GM12892 (cell line): Measurements from ENCODE around the gene DMRTC1.
"Not testable (repeated sequence)": the region's sequence is repeated elsewhere in the genome, so short reads cannot be mapped to it uniquely, and the experiment has no call there.

Experiments
- POLR2A ChIP-seq: IDR thresholded peaks from 2 replicates; pipeline ENCODE4 v1.6.1; 2011; ENCODE audit warnings: low read depth, low read length, control low read depth
- POLR2AphosphoS5 ChIP-seq: IDR thresholded peaks from 2 replicates; pipeline ENCODE4 v1.6.1; 2011; ENCODE audit warnings: low read depth, low read length, control low read depth
- TAF1 ChIP-seq: IDR thresholded peaks from 2 replicates; pipeline ENCODE4 v1.6.1; 2011; ENCODE audit warnings: low read depth, mild to moderate bottlenecking, control low read depth, low read length, borderline replicate concordance

- not testable (repeated sequence) for TF ChIP-seq POLR2A, POLR2AphosphoS5, TAF1
Measured at GRCh38 chrX:72971859-72972258, 28.2 kb upstream of the DMRTC1 start.
